IPS-NIHi7 (cell line): ENCODE measurements around the gene KLHL26.
"Not testable (repeated sequence)": the region's sequence is repeated elsewhere in the genome, so short reads cannot be mapped to it uniquely, and the experiment has no call there.

Experiments used
- DNase-seq: peaks from one replicate; pipeline ENCODE4 v3.0.0; 2012; ENCODE audit warnings: mixed read lengths; ENCODE audit errors: extremely low spot score

KLHL26 gene, protein sequence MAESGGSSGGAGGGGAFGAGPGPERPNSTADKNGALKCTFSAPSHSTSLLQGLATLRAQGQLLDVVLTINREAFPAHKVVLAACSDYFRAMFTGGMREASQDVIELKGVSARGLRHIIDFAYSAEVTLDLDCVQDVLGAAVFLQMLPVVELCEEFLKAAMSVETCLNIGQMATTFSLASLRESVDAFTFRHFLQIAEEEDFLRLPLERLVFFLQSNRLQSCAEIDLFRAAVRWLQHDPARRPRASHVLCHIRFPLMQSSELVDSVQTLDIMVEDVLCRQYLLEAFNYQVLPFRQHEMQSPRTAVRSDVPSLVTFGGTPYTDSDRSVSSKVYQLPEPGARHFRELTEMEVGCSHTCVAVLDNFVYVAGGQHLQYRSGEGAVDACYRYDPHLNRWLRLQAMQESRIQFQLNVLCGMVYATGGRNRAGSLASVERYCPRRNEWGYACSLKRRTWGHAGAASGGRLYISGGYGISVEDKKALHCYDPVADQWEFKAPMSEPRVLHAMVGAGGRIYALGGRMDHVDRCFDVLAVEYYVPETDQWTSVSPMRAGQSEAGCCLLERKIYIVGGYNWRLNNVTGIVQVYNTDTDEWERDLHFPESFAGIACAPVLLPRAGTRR

DNA sequence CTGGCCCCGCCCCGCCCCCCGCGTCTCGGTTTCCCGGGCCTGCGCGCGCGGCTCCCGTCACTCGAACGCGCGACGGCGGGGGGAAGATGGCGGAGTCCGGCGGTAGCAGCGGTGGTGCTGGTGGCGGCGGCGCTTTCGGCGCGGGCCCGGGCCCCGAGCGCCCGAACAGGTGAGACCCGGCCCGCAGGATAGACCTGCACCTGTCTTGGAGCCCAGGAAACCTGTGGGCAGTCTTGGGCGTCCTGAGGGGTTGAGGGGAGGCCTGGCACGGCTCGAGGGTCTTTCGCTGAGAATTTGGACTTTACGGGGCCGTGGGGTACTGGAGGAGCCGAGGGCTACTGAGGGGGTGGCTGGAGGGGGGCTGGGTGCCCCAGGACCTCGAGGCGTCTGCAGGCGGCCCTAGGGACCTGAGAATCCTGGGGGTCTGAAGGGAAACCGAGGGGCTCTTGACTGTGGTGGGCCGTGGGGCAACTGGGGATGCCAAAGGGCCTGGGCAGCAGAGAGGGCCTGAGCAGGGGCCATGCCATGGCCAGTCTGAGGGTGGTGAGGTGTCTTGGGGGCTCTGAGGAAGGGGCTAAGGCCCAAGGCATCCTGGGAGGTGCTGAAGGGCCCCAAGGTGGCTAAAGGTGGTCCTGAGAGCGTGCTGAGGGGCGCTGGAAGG, at the start of gene KLHL26:
TSS of gene KLHL26 (plus strand) at position 60 of the 661 bp plus-strand sequence. CDS start at position 87, 27 bp downstream.
- DNase-seq = no peak

DNA sequence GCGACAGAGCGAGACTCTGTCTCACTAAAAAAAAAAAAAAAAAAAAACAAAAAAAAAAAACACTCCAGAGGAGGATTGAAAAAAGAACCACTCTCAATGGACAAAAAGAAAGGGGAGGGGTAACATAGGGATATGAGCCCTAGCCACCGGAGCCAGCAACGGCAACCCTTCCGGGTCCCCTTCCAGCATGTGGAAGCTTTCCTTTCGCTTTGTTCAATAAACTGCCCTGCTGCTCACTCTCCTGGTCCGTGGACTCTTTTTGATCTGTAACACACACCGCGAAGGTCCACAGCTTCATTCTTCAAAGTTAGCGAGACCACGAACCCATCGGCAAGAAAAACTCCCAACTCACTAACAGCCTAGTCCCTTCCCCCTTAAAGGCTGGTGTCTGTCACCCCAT, 49.3 kb upstream of the KLHL26 start:
- no peak for DNase-seq

DNA sequence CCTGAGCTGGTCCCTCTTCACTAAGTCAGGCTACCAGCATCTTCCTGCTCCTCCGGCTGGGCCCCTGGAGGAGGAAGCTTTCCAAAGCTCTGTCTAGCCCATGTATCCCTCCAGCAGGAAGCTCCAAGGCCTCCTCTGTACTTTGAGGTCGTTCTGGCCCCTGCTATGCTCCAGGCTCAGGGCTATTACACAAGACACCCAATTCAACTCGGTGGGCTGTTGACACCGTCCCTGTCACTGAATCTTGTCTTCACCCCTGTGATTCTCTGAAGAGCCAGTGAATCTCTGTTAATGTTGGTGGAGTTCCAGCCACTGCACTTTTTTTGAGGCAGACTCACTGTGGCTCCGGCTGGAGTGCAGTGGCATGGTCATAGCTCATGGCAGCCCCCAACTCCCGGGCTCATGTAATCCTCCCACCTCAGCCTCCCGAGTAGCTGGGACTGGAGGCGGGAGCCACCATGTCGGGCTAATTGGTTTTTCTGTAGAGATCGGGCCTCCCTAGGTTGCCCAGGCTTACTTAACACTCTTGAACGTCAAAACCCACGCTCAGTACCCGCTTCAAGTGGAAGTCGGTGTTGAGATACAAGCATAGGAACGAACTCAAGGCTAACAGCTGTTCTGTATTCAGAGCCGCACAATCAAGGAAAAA, 48.7 kb upstream of the KLHL26 start:
- DNase-seq = no peak

DNA sequence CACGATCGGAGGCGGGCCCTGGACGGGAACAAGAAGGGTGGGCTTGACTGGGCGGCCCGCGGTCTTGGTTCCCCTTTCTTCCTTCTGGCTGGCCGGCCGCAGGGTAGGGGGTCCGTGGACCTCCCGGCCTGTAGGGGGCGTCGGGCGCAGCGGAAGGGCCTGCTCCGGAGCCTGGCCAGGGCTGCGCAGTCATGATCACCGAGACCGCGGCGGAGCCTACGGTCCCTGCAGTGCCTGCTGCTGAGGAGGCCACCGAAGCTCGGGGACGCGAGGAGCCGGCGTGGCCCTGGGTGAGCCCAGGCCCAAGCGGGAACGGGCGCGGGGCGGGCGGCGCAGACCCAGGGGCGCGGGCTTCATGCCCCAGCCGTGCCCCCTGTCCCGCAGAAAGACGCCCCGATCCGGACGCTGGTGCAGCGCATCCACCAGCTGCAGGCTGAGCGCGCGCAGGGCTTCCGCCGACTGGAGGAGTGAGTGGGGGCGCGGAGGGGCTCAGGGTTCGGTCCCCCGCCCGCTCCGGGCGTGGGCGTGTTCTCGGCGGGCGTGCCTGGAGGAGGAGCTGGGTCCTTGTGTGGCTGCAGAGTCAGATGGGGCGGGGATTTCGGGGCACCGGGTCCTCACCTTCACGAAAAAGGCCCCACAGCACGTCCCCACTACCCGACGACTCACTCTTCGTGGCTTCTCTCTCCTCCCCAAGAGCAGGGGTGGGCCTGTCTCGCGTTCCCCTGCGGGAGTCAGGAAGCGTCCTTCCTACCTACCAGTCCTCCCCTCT, 48.0 kb upstream of the KLHL26 start, which contains the start of gene REX1BD:
TSS of gene REX1BD (plus strand) at position 188 of the 769 bp plus-strand sequence. CDS start at position 192, 4 bp downstream.
- peak; percentile 78 for DNase-seq

DNA sequence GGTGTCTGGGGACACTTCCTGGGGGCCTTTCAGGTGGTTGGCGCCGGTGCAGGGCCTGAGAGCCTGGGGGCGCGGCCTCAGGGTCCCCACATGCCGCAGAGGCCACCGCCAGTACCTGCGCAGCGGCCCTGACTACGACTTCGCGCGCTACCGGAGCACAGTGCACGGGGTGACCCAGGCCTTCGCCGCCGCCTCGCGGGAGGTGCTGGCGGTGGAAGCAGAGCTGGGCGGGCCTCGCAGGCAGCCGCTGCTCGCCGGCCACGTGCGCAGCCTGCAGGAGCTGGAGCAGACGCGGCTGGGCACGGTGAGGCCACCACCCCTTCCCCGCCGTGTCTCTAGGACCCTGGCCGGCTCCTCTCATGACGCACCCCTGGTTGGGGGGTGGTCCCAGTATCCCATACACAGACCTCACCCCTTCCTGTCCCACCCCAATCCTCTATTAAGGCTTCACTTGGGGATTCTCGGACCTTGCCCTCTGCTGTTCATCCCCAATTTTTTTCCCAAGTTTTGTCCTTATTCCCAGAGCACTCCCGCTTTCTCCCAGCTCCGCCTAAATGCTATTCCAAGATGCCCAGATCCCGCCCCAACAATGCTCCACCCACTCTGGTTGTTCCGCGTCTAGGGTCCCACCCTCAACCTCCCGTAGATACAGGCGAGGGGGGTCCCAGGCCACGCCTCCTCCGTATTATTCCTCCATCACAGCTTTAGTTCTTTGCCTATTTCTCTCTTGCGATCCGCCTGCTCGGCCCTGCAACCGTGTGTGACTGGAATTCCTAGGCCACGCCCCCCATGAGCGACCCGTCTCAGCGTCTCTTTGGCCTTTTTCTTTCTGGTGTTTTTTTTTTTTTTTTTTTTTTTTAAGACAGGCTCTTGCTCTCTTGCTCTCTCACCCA, 47.2 kb upstream of the KLHL26 start:
- DNase-seq = peak; percentile 72

DNA sequence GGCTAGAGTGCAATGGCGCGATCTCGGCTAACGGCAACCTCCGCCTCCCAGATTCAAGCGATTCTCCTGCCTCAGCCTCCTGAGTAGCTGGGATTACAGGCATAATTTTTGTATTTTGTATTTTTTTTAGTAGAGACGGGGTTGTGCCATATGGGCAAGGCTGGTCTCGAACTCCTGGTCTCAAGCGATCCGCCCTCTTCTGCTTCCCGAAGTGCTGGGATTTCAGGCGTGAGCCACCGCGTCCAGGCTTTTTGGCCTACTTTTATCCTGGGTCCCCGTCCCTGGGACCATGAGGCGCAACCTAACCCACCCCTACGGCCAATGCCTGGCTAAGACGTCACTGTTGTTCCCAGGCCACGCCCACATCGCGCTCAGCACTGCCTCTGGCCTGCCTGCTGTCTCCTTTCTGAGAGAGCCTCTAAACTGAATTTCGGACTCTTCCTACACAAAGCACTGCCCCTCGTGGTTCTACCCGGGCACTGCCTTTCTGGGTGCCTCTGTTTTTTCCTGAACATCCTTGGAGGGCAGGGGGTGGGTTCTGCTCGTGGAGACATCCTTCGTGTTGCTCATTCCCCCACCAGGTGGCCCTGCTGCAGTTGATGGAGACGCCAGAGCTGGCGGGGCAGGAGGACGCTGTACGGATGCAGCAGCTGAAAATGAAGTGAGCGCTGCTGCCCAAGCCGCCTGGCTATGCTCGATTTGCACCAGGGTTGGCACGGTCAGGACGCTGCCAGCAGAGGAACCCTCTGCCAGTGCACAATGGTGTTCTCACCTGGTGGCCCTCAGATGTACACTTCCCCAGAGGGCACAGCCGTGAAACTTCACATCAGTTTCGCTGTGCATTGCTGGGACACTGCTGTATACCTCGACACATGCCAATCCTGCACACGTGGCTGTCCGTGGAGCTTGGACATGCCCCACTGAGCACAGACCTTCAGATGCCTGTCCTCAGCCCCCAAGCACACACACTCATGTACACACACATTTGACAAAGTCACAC, 46.3 kb upstream of the KLHL26 start:
- peak; percentile 88 for DNase-seq

DNA sequence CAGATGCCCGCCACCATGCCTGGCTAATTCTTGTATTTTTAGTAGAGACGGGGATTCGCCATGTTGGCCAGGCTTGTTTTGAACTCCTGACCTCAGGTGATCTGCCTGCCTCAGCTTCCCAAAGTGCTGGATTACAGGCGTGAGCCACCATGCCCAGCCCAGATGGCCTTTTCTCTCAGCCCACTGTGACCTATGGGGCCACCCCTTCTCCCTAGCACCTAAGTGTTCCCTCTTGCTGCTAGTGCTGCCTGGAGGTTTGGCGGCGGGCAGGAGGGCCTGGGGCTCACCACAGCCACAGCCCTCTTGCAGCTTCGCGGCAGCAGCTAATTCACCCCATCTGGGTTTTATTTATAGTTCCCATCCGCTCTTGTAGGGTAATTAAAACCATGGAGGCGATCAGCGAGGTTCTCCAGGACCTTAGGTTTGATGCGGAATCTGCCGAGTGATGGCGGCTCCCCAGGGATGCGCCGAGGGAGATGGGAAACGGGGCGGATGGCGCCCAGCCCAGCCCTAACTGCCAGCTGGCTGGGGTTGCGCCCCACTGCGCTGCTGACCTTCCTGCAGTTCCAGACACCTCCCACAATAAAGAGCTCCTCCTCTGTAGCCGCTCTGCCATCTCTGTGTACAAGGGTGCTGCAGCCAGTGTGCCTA, 45.0 kb upstream of the KLHL26 start:
- no peak for DNase-seq

DNA sequence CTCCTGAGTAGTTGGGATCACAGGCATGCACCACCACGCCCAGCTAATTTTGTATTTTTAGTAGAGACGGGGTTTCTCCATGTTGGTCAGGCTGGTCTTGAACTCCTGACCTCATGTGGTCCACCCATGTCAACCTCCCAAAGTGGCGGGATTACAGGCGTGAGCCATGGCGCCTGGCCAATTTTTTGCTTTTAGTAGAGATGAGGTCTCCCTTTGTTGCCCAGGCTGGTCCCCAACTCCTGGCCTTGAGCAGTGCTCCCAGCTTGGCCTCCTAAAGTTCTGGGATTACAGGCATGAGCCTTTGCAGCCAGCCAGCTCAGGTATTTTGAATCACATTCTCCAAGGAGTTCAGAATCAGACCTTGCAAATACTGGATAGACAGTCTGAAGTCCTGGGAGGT, 44.1 kb upstream of the KLHL26 start:
- DNase-seq = not testable (repeated sequence)

DNA sequence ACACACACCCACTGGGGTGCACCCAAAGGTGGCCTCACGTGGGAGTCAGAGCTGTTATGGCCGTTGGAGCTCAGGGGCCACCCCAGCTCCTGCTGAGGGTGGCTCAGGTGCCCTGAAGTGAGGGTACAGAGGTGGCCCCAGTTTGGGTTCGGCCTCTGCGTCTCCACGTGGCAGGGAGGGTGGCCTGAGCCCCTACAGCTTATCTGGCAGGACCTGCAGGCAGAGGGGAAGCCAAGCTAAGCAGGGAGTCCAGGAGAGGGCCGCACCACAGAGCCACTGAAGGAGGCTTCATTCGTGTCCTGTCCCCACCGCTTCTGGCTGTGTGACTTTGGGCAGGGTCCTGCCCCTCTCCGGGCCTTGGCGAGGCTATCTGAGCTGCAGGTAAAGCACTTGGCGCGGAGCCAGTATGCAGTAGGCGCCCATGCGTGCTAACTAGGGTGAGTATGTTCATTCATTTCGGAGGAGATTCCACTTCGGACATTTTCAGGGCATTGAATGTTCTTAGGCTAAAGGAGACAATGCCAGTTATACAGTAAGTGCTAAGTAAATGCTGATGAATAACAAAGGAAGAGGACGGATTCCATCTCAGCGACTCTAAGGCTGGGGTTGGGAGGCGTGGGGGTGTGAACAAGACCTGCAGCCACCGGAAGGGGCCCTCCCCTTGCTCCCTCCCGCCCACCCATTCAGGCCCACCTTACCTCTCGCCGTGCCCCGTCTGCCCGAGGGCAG, 43.3 kb upstream of the KLHL26 start:
- DNase-seq = peak; percentile 56

DNA sequence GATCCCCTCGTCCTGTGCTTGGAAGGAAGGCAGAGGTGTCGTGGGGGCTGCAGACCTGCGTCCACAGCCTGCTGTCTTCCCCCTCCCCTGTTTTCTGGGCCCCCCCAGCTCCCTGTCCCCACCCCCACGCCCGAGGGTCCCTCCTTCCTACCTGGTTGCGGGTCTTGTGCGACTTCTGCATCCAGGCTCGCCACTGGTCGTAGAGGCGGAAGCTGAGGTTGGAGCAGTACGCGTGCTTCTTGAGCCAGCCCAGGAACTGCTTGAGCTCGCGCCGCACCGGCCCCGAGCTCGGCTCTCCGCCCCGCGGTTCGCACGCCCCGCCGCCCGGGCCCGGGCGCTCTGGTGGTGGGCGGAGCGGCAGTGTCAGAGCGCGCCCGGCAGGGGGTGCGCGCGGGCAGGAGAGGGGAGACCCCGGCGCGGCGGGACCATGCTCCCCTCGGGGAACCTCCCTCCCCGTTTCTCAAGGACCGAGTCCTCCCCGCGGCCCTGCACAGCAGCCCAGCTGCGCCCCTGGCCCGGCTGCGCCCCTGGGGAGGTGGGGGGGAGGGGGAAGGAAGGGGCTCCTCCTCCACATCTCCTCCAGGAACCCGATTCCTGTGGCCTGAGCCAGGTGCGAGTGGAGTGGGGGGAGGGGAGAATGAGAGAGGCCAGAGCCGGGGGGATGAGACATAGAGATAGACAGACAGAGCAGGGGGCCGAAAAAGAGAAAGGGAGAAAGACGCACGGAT, 42.6 kb upstream of the KLHL26 start:
- peak; percentile 86 for DNase-seq

DNA sequence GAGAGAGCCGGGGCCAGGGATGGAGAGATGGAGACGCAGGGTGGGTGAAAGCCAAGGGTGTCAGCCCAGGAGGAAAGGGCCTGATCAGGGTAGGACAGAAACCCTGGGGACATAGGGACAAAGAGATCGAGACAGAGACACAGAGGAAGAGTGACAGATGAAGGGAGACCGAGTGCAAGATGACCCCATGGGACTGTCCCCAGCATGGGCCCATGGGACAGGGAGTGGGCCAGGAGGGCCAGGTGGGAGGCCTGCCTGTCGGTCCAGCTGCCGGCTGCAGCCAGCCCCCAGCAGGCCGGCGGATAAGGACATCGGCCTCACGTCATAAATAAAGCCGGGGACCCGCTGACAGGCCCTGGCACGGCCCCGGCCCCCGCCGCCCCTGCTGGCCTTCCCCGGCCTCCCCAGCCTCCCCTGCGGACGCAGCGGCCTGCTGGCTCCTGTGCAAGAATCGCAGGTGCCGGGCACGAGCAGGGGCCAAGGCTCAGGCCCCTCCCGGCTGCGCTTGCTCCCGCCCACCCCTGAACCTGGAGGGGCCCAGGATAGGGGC, 41.9 kb upstream of the KLHL26 start:
- DNase-seq = no peak

DNA sequence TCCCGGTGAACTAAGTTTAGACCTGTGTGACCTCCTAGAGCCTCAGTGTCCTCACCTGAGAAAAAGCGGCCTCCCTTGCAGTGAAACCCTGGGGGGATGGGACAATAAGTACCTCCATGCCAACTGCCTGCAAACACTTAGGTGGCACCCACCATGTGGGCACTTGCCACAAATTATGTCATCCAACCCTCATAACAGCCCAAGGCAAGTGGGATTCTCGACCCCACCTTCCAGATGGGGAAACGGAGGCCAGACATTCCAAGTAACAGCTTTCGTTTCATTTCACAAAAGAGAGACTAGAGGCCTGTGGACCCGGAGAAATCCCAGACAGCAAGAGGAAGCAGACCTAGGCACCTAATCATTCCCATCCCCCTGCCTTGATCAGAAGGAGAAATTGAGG, 41.4 kb upstream of the KLHL26 start:
- DNase-seq = no peak

DNA sequence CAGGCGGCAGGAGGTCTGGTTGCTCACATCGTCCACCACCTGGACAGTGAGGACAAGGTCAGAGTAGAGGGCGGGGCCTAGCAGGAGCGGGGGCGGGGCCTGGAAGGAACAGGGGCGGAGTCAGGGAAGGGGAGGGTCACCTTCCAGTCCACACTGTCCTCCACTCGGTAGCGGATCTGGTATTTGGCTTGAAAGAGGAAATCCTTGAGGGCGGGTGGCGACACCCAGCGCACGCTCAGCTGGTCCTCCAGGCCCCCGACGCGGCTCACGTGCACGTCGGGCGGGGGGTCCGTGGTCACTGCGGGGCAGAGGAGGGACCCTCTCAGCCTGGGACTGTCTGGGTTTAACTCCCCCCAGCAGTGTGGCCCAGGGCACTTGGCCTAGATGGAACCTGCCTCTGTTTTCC, 40.1 kb upstream of the KLHL26 start:
- DNase-seq = peak; percentile 80

DNA sequence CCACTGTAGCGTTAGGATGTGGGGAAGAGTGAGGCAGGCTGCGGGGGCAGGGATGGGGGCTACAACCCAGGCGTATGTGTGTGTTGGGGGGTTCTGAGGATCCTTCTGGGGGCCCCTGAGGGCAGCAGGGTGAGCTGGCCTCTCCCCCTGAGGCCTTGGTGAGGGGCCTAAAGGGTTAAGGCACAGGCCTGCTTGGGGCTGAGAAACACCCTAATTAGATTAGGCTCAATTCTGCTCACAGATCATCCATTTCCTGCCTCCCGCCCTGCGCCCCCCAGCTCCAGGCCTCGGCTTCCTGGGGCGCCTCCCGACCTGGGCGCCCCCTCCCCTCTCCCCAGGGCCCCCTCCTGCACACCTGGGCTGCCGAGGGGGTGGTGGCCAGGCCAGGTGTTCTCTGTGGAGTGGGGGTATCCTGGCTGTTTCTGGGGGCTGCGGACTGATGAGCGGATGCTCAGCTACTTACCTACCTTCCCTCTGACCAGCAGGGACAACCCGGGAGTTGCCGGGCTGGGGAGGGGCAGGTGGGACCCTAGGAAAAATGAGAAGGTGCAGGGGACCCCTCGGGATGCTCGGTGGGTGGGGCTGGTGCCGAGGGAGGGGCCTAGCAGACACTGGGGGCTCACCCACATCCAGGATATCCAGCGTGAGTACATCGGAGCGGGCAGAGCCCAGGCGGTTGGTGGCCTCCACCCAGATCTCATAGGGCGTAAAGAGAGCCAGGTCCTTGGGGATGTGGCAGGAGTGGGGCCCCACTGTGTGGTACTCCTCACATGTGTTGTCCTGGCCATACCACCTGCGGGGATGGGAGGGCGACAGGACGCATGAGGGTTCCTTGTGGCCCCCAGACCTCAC, 38.8 kb upstream of the KLHL26 start:
- no peak for DNase-seq

DNA sequence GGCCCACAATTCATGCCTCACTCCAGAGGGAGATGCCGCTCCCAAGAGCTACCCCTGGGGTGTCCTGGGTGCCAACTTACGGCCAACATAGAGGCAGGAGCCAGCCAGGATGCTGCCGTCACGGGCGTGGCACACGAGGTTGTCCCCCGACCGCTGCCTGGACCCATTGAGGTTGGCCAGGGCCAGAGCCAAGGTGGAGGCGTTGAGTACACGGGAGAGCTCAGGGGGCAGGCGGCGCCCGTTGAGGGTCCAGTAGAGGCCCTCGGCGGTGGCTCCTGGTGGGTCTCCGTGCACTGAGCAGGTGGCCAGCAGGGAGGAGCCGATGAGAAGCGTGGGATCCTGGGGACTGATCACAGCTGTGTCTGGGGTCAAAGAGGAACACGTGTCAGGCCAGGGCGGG, 37.3 kb upstream of the KLHL26 start:
- no peak for DNase-seq
